ENCODE results near the gene GID4. TPM values are rescaled to one million over a fixed set of nuclear protein-coding genes. Genes with fewer than 3 reads are reported as not detected.

The GID4 gene
- total RNA-seq, 1 experiment from 2014 or later = 7.3 TPM

GRCh38 chr17:18025241-18025944 lies 13.8 kb upstream of the GID4 start:
- no peaks in the 10 kb centered on the region for H3K27me3 Mint-ChIP-seq (ENCODE audit: unreplicated experiment)
- H3K4me1 Mint-ChIP-seq (ENCODE audit: low read depth, unreplicated experiment) = no peaks in the 10 kb centered on the region
- TF ChIP-seq CTCF (IDR thresholded peaks at IDR 0.05; ENCODE audit: unreplicated experiment) = no peak
- no peak overlapping the region for H3K4me3 Mint-ChIP-seq (ENCODE audit: low read depth, unreplicated experiment)
- no peak overlapping the region for H3K27ac Mint-ChIP-seq (ENCODE audit: unreplicated experiment)
- intact Hi-C loops (cut with micrococcal nuclease; ENCODE audit: unreplicated experiment) = no loop called here
- BruUV-seq (replicated peaks) = no TSS peak
- DNase-seq = no peak
- no peaks in the 10 kb centered on the region for H3K36me3 Mint-ChIP-seq (ENCODE audit: insufficient read depth, unreplicated experiment)
- CTCF ChIA-PET = no interaction called here
- no peaks in the 10 kb centered on the region for H3K9me3 Mint-ChIP-seq (ENCODE audit: low read depth, unreplicated experiment)

DNA sequence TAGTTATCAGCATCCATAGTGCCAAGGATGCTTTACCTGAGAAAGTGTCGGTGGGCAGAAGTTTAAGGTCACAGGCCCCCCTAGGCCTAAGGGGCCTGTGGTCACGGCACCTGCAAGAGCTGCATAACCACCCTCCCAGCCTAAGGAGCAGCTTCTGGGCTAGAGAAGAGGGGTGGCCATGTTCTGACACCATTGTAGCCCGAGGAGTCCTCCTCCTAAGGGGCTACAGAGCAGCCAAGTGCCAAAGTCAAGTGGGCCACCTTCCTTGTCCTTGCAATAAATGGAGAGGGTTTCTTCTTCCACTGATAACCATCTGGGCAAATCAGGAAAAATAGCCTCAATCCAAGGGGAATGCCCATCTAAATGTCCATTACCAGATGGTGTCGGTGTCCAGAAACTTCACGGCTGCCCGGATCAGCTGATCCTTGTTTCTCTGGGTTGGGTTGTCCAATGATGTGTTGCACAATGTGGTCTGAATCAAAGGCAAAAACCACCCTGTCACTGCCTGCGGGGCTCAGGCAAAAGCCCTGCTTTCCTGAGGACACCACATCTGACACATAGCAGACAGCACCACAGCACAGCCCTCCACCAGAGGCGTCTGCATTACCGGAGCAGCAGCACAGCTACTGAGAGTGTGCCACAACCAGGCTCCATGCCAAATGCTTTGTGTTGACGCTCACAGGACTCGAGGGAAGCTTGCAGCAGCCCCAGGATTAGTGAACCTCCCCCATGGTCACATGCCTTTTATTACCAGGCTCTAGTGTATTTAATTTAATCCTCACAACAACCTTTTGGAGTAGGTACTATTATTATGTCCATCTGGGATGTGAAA lies 13.0 kb upstream of the GID4 start:
- no peak overlapping the region for H3K4me3 Mint-ChIP-seq (ENCODE audit: low read depth, unreplicated experiment)
- intact Hi-C loops (cut with micrococcal nuclease; ENCODE audit: unreplicated experiment) = no loop called here
- BruUV-seq (replicated peaks) = no TSS peak

GRCh38 chr17:18027280-18027679 lies 11.9 kb upstream of the GID4 start:
- Mint-ChIP-seq H3K36me3 (ENCODE audit: insufficient read depth, unreplicated experiment) (no peaks in the 10 kb centered on the region), H3K27me3 (ENCODE audit: unreplicated experiment) (no peaks in the 10 kb centered on the region), H3K9me3 (ENCODE audit: low read depth, unreplicated experiment) (no peaks in the 10 kb centered on the region), H3K27ac (ENCODE audit: unreplicated experiment) (no peak overlapping the region), H3K4me1 (ENCODE audit: low read depth, unreplicated experiment) (no peaks in the 10 kb centered on the region), H3K4me3 (ENCODE audit: low read depth, unreplicated experiment) (no peak overlapping the region)
- CTCF ChIA-PET = no interaction called here
- no TSS peak for BruUV-seq (replicated peaks)
- no peak for TF ChIP-seq CTCF (IDR thresholded peaks at IDR 0.05; ENCODE audit: unreplicated experiment)
- DNase-seq = no peak
- intact Hi-C loops (cut with micrococcal nuclease; ENCODE audit: unreplicated experiment) = no loop called here

More for the DNA sequence above, 13.0 kb upstream of the GID4 start:
- Mint-ChIP-seq H3K27me3 (ENCODE audit: unreplicated experiment) (no peaks in the 10 kb centered on the region), H3K36me3 (ENCODE audit: insufficient read depth, unreplicated experiment) (no peaks in the 10 kb centered on the region), H3K4me1 (ENCODE audit: low read depth, unreplicated experiment) (no peaks in the 10 kb centered on the region), H3K27ac (ENCODE audit: unreplicated experiment) (no peak overlapping the region), H3K9me3 (ENCODE audit: low read depth, unreplicated experiment) (no peaks in the 10 kb centered on the region)
- CTCF ChIA-PET = no interaction called here
- TF ChIP-seq CTCF (IDR thresholded peaks at IDR 0.05; ENCODE audit: unreplicated experiment) = no peak
- no peak for DNase-seq

- BruUV-seq (replicated peaks) = no TSS peak
- no peak for DNase-seq
- Mint-ChIP-seq H3K27me3 (ENCODE audit: unreplicated experiment) (no peaks in the 10 kb centered on the region), H3K27ac (ENCODE audit: unreplicated experiment) (no peak overlapping the region), H3K4me3 (ENCODE audit: low read depth, unreplicated experiment) (no peak overlapping the region), H3K4me1 (ENCODE audit: low read depth, unreplicated experiment) (no peaks in the 10 kb centered on the region), H3K9me3 (ENCODE audit: low read depth, unreplicated experiment) (no peaks in the 10 kb centered on the region), H3K36me3 (ENCODE audit: insufficient read depth, unreplicated experiment) (no peaks in the 10 kb centered on the region)
- CTCF ChIA-PET = interaction anchor here (0.6 kb wide), 1 partner anchor 66 kb away, joined by 3 read pairs; no protein-coding TSS in a partner anchor
- no peak for TF ChIP-seq CTCF (IDR thresholded peaks at IDR 0.05; ENCODE audit: unreplicated experiment)
- intact Hi-C loops (cut with micrococcal nuclease; ENCODE audit: unreplicated experiment) = no loop called here
These were observed 10.9 kb upstream of the GID4 start for GRCh38 chr17:18028114-18028951.
